GM18907 (cell line): ENCODE data around the gene CFTR.
"Not testable (repeated sequence)": the region's sequence is repeated elsewhere in the genome, so short reads cannot be mapped to it uniquely, and the experiment has no call there.

Experiments used
- ATAC-seq: cut with Tn5 transposase; IDR thresholded peaks from one replicate; pipeline ENCODE4 v1.9.1; 2021; ENCODE audit warnings: mild to moderate bottlenecking, moderate library complexity; ENCODE audit not compliant: unreplicated experiment

CFTR gene

DNA sequence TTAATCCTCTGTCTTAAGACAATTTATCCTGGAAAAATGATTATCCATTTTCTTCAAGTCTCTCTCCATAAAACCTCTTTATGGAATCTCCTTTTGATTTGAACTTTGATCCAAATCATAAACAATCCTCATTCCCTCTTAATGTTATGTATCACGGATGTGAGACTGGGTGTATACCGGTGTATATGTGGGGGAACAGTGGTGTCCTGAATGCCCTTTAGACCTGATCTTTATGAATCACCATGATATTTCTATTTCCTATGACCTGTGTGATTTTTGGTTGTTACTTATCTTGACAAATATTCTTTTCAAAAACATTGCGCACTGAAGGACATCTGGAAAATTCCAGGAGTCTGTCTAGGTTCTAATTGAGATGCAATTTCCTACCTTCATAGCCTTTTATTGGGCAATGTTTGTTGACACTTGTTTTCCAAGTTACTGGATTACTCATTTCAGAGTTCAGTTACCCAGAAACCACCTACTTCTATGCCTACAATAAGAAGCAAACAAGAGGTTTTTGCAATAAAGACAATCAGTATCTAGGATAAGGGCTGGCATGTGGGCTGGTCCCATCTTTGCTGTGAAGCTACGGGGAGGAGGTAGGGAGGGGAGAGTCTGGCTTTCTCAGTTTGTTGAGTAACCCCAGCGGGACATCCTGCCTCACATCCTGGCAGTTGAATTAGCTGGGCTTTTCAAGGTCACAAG lies 203.0 kb downstream of the CFTR start:
- ATAC-seq: no peak

- no peak for ATAC-seq
Observed at GRCh38 chr7:117683430-117684175, 203.8 kb downstream of the CFTR start.

- ATAC-seq: no peak
Observed at GRCh38 chr7:117685795-117686194, 206.0 kb downstream of the CFTR start.

DNA sequence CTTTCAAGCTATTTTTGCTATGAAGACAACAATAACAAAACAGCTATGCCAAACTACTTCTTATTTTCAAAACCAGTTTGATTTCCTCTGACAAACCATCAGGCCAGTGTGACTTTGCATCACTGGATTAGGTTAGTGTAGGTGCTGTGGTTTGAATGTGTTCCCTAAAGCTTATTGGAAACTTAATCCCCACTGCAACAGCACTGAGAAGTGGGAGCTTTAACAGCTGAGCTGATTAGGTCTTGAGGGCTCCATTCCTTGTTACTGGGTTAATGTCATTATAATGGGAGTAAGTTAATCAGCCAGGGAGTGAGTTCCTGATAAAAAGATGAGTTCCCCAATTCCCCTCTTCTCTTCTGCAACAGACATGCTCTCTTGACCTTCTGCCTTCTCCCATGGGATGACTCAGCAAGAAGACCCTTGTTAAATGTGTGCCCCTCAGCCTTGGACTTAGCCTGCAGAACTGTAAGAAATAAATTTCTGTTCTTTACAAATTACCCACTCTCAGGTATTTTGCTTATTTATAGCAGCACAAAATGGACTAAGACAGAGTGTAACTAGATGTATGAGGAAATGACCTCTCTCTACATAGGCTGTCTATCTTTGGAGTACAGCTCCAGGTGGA lies 206.6 kb downstream of the CFTR start:
- ATAC-seq: no peak

DNA sequence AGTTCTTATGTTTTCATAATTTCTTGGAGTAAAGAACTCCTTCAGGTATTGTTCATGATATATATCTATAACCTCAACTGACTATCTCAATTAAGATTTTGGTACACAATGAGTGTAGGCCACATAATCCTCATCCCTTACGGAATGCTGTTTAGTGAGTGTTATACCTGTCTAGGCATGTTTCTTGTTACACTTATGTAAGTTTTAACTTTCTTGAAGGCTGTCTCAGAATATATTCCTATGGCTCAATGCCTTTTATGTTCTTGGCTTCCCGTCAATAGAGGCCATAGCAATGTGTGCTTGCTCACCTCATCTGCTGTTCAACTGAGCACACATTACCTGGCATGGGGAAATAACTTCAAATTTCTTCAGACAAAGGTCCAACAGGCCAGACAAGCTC lies 208.3 kb downstream of the CFTR start:
- no peak for ATAC-seq

DNA sequence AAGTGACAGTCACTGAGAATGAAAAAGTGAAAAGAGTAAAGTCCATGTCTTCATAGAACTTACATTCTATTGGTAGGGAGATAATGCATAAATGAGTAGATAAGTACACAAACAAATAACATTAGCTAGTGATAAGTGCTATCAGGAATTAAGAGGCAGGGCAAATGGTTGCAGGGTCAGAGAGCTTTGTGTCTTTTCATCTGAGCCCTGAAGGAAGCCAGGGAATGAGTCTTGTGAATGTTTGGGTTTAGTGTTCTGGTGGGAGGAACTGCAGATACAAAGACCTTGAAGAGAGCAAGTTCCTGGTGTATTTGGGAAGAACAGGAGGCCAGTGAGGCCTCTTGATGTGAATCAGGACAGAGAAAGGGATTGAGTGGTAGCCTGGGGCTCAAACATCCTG lies 209.6 kb downstream of the CFTR start:
- no peak for ATAC-seq

- no peak for ATAC-seq
Observed at GRCh38 chr7:117690147-117690546, 210.3 kb downstream of the CFTR start.

DNA sequence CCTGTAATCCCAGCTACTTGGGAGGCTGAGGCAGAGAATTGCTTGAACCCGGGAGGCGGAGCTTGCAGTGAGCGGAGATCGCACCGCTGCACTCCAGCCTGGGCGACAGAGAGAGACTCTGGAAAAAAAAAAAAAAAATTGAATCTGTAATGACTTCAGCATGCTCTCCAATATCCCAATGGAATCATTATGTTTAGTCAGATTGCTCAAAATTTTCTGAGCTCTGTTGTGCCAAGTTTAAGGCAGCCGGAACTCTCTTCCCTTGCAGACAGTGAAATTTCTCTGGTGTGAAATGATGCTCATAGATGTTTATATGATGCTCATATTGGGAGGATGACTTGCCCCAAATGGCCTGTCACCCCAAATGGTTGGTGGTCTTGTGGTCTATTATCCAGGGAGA lies 212.5 kb downstream of the CFTR start:
- no peak for ATAC-seq

- ATAC-seq: no peak
Observed at GRCh38 chr7:117698018-117698417, 218.2 kb downstream of the CFTR start.

- ATAC-seq: no peak
Observed at GRCh38 chr7:117704063-117704462, 224.2 kb downstream of the CFTR start.

GRCh38 chr7:117705630-117706029 lies 225.8 kb downstream of the CFTR start:
- no peak for ATAC-seq

GRCh38 chr7:117706210-117706609 lies 226.4 kb downstream of the CFTR start:
- no peak for ATAC-seq

GRCh38 chr7:117707080-117707479 lies 227.3 kb downstream of the CFTR start:
- ATAC-seq: no peak

GRCh38 chr7:117708173-117708572 lies 228.3 kb downstream of the CFTR start:
- not testable (repeated sequence) for ATAC-seq

DNA sequence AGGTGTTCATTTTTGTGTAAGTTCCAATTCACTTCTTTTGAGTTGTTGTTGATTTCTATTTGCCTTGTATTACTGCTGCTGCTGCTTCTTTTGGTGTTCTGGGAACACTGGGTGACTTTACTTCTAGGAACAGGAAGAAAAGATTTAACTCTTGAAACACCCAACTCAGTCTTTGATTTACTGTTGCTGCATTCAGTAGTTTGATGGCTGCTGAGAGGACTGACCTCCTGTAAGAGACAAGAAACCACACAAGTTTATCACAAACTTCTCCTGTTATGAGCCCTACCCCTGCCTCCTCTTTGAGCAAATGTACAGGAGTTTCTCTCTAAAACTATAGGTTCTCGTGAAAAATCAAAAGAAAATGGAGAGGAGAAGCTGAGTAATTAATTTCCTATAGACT lies 231.7 kb downstream of the CFTR start:
- ATAC-seq: no peak

GRCh38 chr7:117715784-117716445 lies 236.1 kb downstream of the CFTR start:
- peak; percentile 92 for ATAC-seq

- no peak for ATAC-seq
Observed at GRCh38 chr7:117716707-117717299, 237.0 kb downstream of the CFTR start.

DNA sequence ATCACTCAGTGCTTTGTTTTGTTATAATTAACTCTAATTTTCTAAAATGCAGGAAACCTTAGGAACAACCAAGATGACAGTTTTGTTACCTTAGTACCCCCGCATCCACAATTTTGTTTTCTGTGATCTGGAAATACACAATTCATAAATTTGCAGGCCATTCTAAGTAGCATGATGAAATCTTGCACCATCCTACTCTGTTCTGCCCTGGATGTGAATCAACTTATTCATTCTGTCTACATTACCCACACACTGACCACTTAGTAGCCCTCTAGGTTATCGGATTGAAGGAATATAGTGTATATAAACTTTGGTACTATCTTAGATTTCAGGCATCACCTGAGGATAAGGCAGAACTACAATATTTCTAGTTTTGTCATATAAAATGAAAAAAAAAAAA lies 237.5 kb downstream of the CFTR start:
- ATAC-seq: no peak
